Mesothelial cell of epicardium (in vitro differentiated cells): ENCODE results near the gene GPD2. TPM values are rescaled to one million over a fixed set of nuclear protein-coding genes. Genes with fewer than 3 reads are reported as not detected.

ENCODE experiments used
- DNase-seq, 2 experiments: peaks; one replicate each; pipeline ENCODE4 v3.0.0; 2021; ENCODE audit warnings: low spot score in 2 of 2; ENCODE audit not compliant: unreplicated experiment in 2 of 2
- H3K27ac Mint-ChIP-seq: 2 replicates; pipeline ENCODE4 v1.8.0; 2021; ENCODE audit warnings: mixed read lengths
- H3K27me3 Mint-ChIP-seq: 2 replicates; pipeline ENCODE4 v1.8.0; 2021; ENCODE audit warnings: low read depth, mixed read lengths
- H3K36me3 Mint-ChIP-seq: 2 replicates; pipeline ENCODE4 v1.8.0; 2021; ENCODE audit warnings: mixed read lengths
- H3K4me1 Mint-ChIP-seq: 2 replicates; pipeline ENCODE4 v1.8.0; 2021; ENCODE audit warnings: mixed read lengths
- H3K4me3 Mint-ChIP-seq: 2 replicates; pipeline ENCODE4 v1.8.0; 2021; ENCODE audit warnings: mild to moderate bottlenecking, moderate library complexity, mixed read lengths
- H3K9me3 Mint-ChIP-seq: 2 replicates; pipeline ENCODE4 v1.8.0; 2021; ENCODE audit warnings: mixed read lengths
- CTCF ChIP-seq: fragments of 200-600 bp; sonication (generic); IDR thresholded peaks from one replicate; pipeline ENCODE4 v1.5.0; 2021; ENCODE audit warnings: antibody characterized with exemption; ENCODE audit not compliant: unreplicated experiment
- total RNA-seq: library from RNA; stranded (reverse); gene quantifications from 3 replicates; pipeline ENCODE4 v1.2.1, GENCODE V29; 2021

Gene GPD2
- total RNA-seq, 1 donor from 2014 or later, result 21.7 TPM

GRCh38 chr2:156580501-156580900 lies 144.3 kb downstream of the GPD2 start:
- H3K4me3 Mint-ChIP-seq, result no peak overlapping the region
- no peak overlapping the region for H3K27ac Mint-ChIP-seq
- H3K27me3 Mint-ChIP-seq, result no peaks in the 10 kb centered on the region
- TF ChIP-seq CTCF, result no peak
- H3K4me1 Mint-ChIP-seq, result peaks cover 10% of the 10 kb centered on the region
- peaks cover 3% of the 10 kb centered on the region for H3K36me3 Mint-ChIP-seq
- DNase-seq, result no peak
- H3K9me3 Mint-ChIP-seq, result no peaks in the 10 kb centered on the region

- Mint-ChIP-seq H3K9me3 (no peaks in the 10 kb centered on the region), H3K4me3 (no peak overlapping the region), H3K27ac (no peak overlapping the region), H3K36me3 (peaks cover 3% of the 10 kb centered on the region), H3K4me1 (peaks cover 10% of the 10 kb centered on the region), H3K27me3 (no peaks in the 10 kb centered on the region)
- no peak for DNase-seq
- TF ChIP-seq CTCF, result no peak
Observed at GRCh38 chr2:156581280-156581679, 145.1 kb downstream of the GPD2 start.

GRCh38 chr2:156585457-156585856 lies 149.3 kb downstream of the GPD2 start:
- H3K27me3 Mint-ChIP-seq, result no peaks in the 10 kb centered on the region
- no peak for TF ChIP-seq CTCF
- no peaks in the 10 kb centered on the region for H3K9me3 Mint-ChIP-seq
- H3K4me3 Mint-ChIP-seq, result no peak overlapping the region
- H3K36me3 Mint-ChIP-seq, result no peaks in the 10 kb centered on the region
- no peak overlapping the region for H3K27ac Mint-ChIP-seq
- H3K4me1 Mint-ChIP-seq, result peaks cover 8% of the 10 kb centered on the region
- no peak for DNase-seq

GRCh38 chr2:156586621-156587020 lies 150.4 kb downstream of the GPD2 start:
- no peak overlapping the region for H3K4me3 Mint-ChIP-seq
- peaks cover 5% of the 10 kb centered on the region for H3K4me1 Mint-ChIP-seq
- TF ChIP-seq CTCF, result no peak
- no peak overlapping the region for H3K27ac Mint-ChIP-seq
- no peaks in the 10 kb centered on the region for H3K9me3 Mint-ChIP-seq
- H3K27me3 Mint-ChIP-seq, result no peaks in the 10 kb centered on the region
- H3K36me3 Mint-ChIP-seq, result no peaks in the 10 kb centered on the region
- no peak for DNase-seq

GRCh38 chr2:156589381-156590079 lies 153.4 kb downstream of the GPD2 start:
- Mint-ChIP-seq H3K4me3 (no peak overlapping the region), H3K27ac (no peak overlapping the region), H3K36me3 (no peaks in the 10 kb centered on the region), H3K9me3 (no peaks in the 10 kb centered on the region), H3K27me3 (no peaks in the 10 kb centered on the region), H3K4me1 (peaks cover 2% of the 10 kb centered on the region)
- no peak for DNase-seq
- no peak for TF ChIP-seq CTCF
